Measurements from ENCODE around the gene TFB2M.
"Not testable (repeated sequence)": the region's sequence is repeated elsewhere in the genome, so short reads cannot be mapped to it uniquely, and the experiment has no call there.

Gene TFB2M, protein sequence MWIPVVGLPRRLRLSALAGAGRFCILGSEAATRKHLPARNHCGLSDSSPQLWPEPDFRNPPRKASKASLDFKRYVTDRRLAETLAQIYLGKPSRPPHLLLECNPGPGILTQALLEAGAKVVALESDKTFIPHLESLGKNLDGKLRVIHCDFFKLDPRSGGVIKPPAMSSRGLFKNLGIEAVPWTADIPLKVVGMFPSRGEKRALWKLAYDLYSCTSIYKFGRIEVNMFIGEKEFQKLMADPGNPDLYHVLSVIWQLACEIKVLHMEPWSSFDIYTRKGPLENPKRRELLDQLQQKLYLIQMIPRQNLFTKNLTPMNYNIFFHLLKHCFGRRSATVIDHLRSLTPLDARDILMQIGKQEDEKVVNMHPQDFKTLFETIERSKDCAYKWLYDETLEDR
- 10.3 to 11.1 (median 10.7) reads per million in 3 donors for total RNA-seq

DNA sequence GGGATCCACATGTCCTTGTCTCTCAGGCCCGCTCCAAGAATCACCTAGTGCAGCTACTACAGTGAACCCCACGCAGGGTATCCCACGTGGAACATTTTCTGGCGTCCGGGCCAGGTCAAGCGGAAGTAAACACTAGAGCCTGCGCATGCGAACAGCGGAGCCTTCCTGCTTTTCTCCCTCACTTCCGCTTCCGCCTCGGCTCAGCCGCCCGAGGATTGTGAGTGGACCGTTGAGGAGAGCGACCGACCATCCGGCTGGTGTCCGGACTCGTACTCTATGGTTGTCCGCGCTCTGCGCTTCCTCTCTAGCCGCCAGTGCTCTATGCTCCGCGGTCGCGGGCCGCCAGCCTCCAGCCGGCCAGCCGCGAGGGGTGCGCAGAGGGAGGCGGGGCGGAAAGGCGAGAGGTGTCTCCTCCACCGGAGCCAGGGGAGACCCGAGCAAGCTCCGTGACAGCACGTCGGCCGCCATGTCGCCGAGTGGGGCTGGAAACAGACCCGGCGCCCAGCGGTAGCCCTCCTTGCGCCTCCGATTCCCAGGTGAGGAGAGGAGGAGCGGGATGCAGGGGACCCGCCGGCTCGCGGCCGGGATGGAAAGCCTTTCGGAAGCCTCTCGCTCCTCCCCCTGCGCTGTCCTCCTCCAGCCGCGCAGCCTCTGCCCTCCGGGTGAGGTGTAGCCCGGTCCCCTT, at the start of gene TFB2M, which contains the start of gene CNST:
TSS of gene TFB2M (minus strand) at position 134 of the 685 bp plus-strand sequence. CDS start at position 11, 123 bp downstream.
TSS of gene CNST (plus strand) at position 329 of the 685 bp plus-strand sequence. CDS start 25,107 bp downstream, outside the sequence.
- Histone ChIP-seq H3K4me3 (ENCODE audit: insufficient read depth, low read depth, low read length, poor library complexity, severe bottlenecking) (peak within 1 kb of the TSS; percentile 94), H3K4me1 (ENCODE audit: control insufficient read depth, insufficient read depth, low read length, poor library complexity, severe bottlenecking) (peaks cover 29% of the 10 kb centered on the region), H3K27me3 (replicated peaks; ENCODE audit: control insufficient read depth, insufficient read depth, low read length, poor library complexity, severe bottlenecking) (no peaks in the 10 kb centered on the region), H3K9me3 (ENCODE audit: control insufficient read depth, low read length) (no peaks in the 10 kb centered on the region), H3K27ac (ENCODE audit: insufficient read depth, low read length, poor library complexity, severe bottlenecking) (peak within 1 kb of the TSS; percentile 88), H3K36me3 (ENCODE audit: control insufficient read depth, insufficient read depth, low read length) (peaks cover 3% of the 10 kb centered on the region)
- DNase-seq, result peak; percentile 85 to 89 (median 86)

DNA sequence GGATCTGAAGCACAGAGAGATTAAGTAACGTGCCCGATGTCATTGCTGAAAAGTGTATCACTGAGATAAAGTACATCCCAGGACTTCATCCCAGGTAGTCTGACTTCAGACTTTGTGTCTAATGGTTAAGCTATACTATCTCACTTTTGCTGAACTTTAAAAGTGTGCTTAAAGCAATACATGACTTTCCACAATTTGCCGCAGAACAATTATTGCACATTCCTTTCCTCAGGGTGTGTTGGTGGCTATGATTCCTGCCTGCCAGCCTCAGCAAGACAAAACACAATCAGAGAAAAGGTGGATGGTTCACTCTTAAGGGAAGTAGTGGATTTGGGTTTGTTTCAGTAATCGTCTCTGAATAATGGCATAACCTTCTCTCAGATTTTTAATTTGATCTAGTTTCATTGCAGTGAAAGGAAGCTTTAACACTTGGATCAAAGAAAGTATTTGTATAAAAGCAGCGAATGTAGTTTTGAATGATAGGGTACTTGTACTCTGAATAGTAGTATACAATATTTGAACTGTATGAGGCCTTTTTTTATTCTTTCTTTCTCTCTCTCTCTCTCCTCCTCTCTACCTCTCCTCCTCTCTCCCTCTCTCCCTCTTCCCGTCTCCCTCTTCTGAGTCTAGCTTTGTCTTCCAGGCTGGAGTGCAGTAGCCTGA, 47.2 kb upstream of the TFB2M start:
- Histone ChIP-seq H3K27me3 (replicated peaks; ENCODE audit: control insufficient read depth, insufficient read depth, low read length, poor library complexity, severe bottlenecking) (no peaks in the 10 kb centered on the region), H3K4me3 (ENCODE audit: insufficient read depth, low read depth, low read length, poor library complexity, severe bottlenecking) (no peak overlapping the region), H3K4me1 (ENCODE audit: control insufficient read depth, insufficient read depth, low read length, poor library complexity, severe bottlenecking) (peaks cover 8% of the 10 kb centered on the region), H3K27ac (ENCODE audit: insufficient read depth, low read length, poor library complexity, severe bottlenecking) (no peak overlapping the region), H3K9me3 (ENCODE audit: control insufficient read depth, low read length) (no peaks in the 10 kb centered on the region), H3K36me3 (ENCODE audit: control insufficient read depth, insufficient read depth, low read length) (no peaks in the 10 kb centered on the region)
- no peak for DNase-seq

DNA sequence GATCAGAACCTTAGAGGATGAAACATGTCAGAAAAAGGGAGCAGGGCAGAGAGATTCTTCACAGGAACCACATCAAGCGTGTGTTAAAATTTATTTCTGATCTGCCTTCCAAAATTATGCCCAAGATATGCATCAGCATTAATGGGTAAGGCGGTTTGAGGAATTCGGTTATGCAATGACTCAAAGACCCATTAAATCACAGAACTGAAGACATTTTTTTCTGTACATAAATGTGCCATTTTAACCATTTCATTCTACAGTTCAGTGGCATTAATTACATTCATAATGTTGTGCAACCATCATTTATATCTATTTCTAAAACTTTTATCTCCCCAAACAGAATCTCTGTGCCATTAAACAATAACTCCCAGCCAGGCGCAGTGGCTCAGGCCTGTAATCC, 43.6 kb upstream of the TFB2M start:
- no peaks in the 10 kb centered on the region for H3K27me3 ChIP-seq (replicated peaks; ENCODE audit: control insufficient read depth, insufficient read depth, low read length, poor library complexity, severe bottlenecking)
- H3K4me1 ChIP-seq (ENCODE audit: control insufficient read depth, insufficient read depth, low read length, poor library complexity, severe bottlenecking), result peaks cover 12% of the 10 kb centered on the region
- no peaks in the 10 kb centered on the region for H3K9me3 ChIP-seq (ENCODE audit: control insufficient read depth, low read length)
- DNase-seq, result no peak
- H3K36me3 ChIP-seq (ENCODE audit: control insufficient read depth, insufficient read depth, low read length), result no peaks in the 10 kb centered on the region
- no peak overlapping the region for H3K27ac ChIP-seq (ENCODE audit: insufficient read depth, low read length, poor library complexity, severe bottlenecking)
- no peak overlapping the region for H3K4me3 ChIP-seq (ENCODE audit: insufficient read depth, low read depth, low read length, poor library complexity, severe bottlenecking)

DNA sequence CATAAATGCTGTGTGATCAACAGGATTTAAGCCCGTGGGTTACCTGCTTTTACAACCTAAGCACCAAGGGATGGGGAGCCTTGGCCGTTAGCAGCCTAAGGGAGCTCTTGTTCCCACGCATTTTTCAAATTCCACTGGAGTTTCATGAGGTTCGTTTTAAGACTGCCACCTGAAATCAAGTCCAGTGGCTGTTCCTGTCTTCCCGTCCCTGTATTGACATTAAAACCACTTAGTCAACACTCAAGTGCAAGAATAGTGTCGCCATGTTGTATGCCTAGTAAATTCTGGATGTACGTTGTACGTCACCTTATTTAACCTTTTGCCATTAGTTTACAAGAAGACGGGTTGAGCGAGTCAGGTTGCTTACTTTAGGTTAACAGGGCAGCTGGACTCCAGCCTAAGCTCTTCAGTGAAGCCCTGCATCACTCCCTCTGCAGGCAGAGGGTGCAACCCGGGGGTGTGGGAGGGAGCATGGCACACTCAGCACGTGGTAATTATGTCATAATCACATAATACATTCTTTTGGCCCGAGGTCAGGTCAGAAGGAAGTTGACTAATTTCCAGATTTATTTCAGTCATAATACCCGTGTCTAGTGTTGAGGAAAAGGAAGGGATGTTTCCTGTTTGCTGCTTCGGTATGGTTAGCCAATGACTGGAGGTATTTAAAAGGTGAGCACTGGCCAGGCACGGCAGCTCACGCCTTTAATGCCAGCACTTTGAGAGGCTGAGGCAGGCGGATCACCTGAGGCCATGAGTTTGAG, 42.7 kb upstream of the TFB2M start:
- H3K36me3 ChIP-seq (ENCODE audit: control insufficient read depth, insufficient read depth, low read length), result no peaks in the 10 kb centered on the region
- no peak for DNase-seq

DNA sequence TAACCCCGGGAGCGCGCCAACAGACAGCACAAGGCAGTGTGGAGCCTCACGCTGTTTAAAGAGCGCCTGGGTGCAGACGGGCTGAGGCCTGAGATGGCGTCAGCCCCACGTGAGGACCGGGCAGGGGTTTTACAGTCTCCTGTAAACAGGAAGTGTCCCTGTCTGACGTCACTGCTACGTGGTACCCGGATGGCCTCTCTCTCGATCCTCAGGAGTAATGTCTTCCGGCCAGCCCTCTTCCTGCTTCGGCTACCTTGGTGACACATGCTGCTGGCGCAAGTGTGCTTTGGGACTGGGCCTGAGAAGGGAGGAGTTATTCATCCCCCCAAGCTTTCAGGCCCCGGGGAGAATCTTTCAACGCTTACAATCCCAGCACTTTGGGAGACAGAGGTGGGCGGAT, 41.4 kb upstream of the TFB2M start:
- Histone ChIP-seq H3K9me3 (ENCODE audit: control insufficient read depth, low read length) (no peaks in the 10 kb centered on the region), H3K36me3 (ENCODE audit: control insufficient read depth, insufficient read depth, low read length) (no peaks in the 10 kb centered on the region), H3K27ac (ENCODE audit: insufficient read depth, low read length, poor library complexity, severe bottlenecking) (no peak overlapping the region), H3K4me3 (ENCODE audit: insufficient read depth, low read depth, low read length, poor library complexity, severe bottlenecking) (no peak overlapping the region), H3K27me3 (replicated peaks; ENCODE audit: control insufficient read depth, insufficient read depth, low read length, poor library complexity, severe bottlenecking) (no peaks in the 10 kb centered on the region), H3K4me1 (ENCODE audit: control insufficient read depth, insufficient read depth, low read length, poor library complexity, severe bottlenecking) (peaks cover 12% of the 10 kb centered on the region)
- no peak for DNase-seq

More for the DNA sequence above, 42.7 kb upstream of the TFB2M start:
- Histone ChIP-seq H3K9me3 (ENCODE audit: control insufficient read depth, low read length) (no peaks in the 10 kb centered on the region), H3K27me3 (replicated peaks; ENCODE audit: control insufficient read depth, insufficient read depth, low read length, poor library complexity, severe bottlenecking) (no peaks in the 10 kb centered on the region), H3K4me1 (ENCODE audit: control insufficient read depth, insufficient read depth, low read length, poor library complexity, severe bottlenecking) (peaks cover 12% of the 10 kb centered on the region), H3K4me3 (ENCODE audit: insufficient read depth, low read depth, low read length, poor library complexity, severe bottlenecking) (no peak overlapping the region), H3K27ac (ENCODE audit: insufficient read depth, low read length, poor library complexity, severe bottlenecking) (no peak overlapping the region)

DNA sequence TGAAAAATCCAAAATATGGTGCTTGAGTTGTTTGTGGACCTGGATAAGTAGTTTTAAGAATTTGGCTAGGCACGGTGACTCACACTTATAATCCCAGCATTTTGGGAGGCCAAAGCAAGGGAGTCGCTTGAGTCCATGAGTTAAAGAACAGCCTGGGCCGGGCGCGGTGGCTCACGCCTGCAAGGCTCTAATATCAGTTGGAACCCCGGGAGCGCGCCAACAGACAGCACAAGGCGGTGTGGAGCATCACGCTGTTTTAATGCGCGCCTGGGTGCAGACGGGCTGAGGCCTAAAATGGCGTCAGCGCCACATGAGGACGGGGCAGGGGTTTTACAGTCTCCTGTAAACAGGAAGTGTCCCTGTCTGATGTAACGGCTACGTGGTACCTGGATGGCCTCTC, 39.2 kb upstream of the TFB2M start:
- H3K4me3 ChIP-seq (ENCODE audit: insufficient read depth, low read depth, low read length, poor library complexity, severe bottlenecking); DNase-seq; H3K36me3 ChIP-seq (ENCODE audit: control insufficient read depth, insufficient read depth, low read length); H3K27me3 ChIP-seq (replicated peaks; ENCODE audit: control insufficient read depth, insufficient read depth, low read length, poor library complexity, severe bottlenecking); H3K9me3 ChIP-seq (ENCODE audit: control insufficient read depth, low read length); H3K27ac ChIP-seq (ENCODE audit: insufficient read depth, low read length, poor library complexity, severe bottlenecking): not testable (repeated sequence)
- H3K4me1 ChIP-seq (ENCODE audit: control insufficient read depth, insufficient read depth, low read length, poor library complexity, severe bottlenecking), result peaks cover 12% of the 10 kb centered on the region

DNA sequence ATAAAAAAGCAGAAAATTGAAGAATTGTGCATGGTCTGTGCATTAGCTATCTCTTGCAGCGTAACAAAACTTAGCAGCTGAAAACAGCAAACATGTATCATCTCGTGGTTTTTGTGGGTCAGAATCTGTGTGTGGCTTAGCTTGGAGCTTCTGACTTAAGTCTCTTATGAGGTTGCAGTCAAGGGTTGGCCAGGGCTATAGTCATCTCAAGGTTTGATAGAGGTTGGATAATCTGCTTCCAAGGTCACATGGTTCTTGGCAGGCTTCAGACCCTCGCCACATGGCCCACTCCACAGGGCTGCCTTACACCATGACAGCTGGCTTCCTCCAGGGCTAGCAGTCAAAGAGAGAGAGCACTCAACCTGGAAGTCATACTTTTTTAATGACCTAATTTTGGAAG, 36.1 kb upstream of the TFB2M start:
- no peak overlapping the region for H3K27ac ChIP-seq (ENCODE audit: insufficient read depth, low read length, poor library complexity, severe bottlenecking)
- H3K4me3 ChIP-seq (ENCODE audit: insufficient read depth, low read depth, low read length, poor library complexity, severe bottlenecking), result no peak overlapping the region
- H3K9me3 ChIP-seq (ENCODE audit: control insufficient read depth, low read length), result no peaks in the 10 kb centered on the region
- H3K27me3 ChIP-seq (replicated peaks; ENCODE audit: control insufficient read depth, insufficient read depth, low read length, poor library complexity, severe bottlenecking), result no peaks in the 10 kb centered on the region
- no peak for DNase-seq
- peaks cover 6% of the 10 kb centered on the region for H3K4me1 ChIP-seq (ENCODE audit: control insufficient read depth, insufficient read depth, low read length, poor library complexity, severe bottlenecking)
- H3K36me3 ChIP-seq (ENCODE audit: control insufficient read depth, insufficient read depth, low read length), result peaks cover 3% of the 10 kb centered on the region

DNA sequence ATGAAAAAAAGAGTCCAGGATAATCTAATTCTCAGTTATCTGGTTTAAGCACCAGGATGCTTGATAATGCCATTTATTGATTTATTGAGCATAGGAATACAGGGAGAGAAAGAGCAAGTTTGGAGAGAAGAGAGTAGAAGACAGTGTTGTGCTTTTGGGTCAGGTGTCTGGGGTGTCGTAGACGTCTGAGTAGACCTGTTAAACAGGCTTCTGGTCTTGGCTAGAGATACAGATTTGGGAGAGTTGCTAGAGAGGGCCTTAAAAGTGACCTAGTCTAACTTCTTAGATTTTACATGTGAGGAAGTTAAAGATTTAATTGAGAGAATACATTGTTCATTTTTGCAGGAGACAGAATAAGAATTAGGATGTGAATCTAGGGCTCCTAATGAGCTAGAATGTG, 34.5 kb upstream of the TFB2M start:
- H3K4me1 ChIP-seq (ENCODE audit: control insufficient read depth, insufficient read depth, low read length, poor library complexity, severe bottlenecking), result peaks cover 6% of the 10 kb centered on the region
- peaks cover 9% of the 10 kb centered on the region for H3K36me3 ChIP-seq (ENCODE audit: control insufficient read depth, insufficient read depth, low read length)
- H3K27ac ChIP-seq (ENCODE audit: insufficient read depth, low read length, poor library complexity, severe bottlenecking), result no peak overlapping the region
- no peaks in the 10 kb centered on the region for H3K9me3 ChIP-seq (ENCODE audit: control insufficient read depth, low read length)
- no peaks in the 10 kb centered on the region for H3K27me3 ChIP-seq (replicated peaks; ENCODE audit: control insufficient read depth, insufficient read depth, low read length, poor library complexity, severe bottlenecking)
- no peak overlapping the region for H3K4me3 ChIP-seq (ENCODE audit: insufficient read depth, low read depth, low read length, poor library complexity, severe bottlenecking)
- DNase-seq, result no peak

DNA sequence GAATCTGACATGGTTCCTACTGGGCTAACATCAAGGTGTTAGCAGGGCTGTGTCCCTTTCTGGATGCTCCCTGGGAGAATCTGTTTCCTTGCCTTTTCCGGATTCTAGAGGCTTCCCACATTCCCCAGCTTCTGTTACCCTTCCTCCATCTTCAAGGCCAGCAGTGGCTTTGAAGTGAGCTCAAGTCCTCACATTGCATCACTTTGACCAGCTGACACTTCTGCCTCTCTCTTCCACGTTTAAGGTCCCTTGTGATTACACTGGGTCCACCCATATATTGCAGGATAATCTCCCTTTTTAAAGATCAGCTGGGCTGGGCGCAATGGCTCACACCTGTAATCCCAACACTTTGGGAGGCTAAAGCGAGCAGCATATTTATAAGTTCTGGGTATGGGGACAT, 33.3 kb upstream of the TFB2M start:
- Histone ChIP-seq H3K27me3 (replicated peaks; ENCODE audit: control insufficient read depth, insufficient read depth, low read length, poor library complexity, severe bottlenecking) (no peaks in the 10 kb centered on the region), H3K27ac (ENCODE audit: insufficient read depth, low read length, poor library complexity, severe bottlenecking) (no peak overlapping the region), H3K9me3 (ENCODE audit: control insufficient read depth, low read length) (no peaks in the 10 kb centered on the region), H3K36me3 (ENCODE audit: control insufficient read depth, insufficient read depth, low read length) (peaks cover 18% of the 10 kb centered on the region), H3K4me3 (ENCODE audit: insufficient read depth, low read depth, low read length, poor library complexity, severe bottlenecking) (no peak overlapping the region), H3K4me1 (ENCODE audit: control insufficient read depth, insufficient read depth, low read length, poor library complexity, severe bottlenecking) (peaks cover 12% of the 10 kb centered on the region)
- DNase-seq, result no peak

All from effector memory CD4-positive, alpha-beta T cell (primary cell).